WTC11 (cell line): Measurements from ENCODE around the gene IL16. TPM values are rescaled to one million over a fixed set of nuclear protein-coding genes. Genes with fewer than 3 reads are reported as not detected.

Experiments used
- ATAC-seq: fragments of 200-7000 bp; cut with Tn5 transposase; 2 replicates; pipeline ENCODE4 v1.10.0; 2021; ENCODE audit warnings: mild to moderate bottlenecking, moderate library complexity
- CTCF ChIA-PET: fragments of 300-600 bp; sonication (Branson Sonifier 250); formaldehyde crosslinking; loops from one replicate; lab custom pipeline; 2021; ENCODE audit warnings: antibody characterized with exemption; lab: Charles Lee
- POLR2A ChIA-PET: fragments of 350-600 bp; sonication (Branson Sonifier 250); formaldehyde crosslinking; loops from one replicate; lab custom pipeline; 2021; ENCODE audit warnings: antibody characterized with exemption; lab: Charles Lee
- DNase-seq: peaks from one replicate; pipeline ENCODE4 v3.0.0; 2021; ENCODE audit warnings: low spot score
- H3K27ac Mint-ChIP-seq: 2 replicates; pipeline ENCODE4 v1.8.0; 2021; ENCODE audit warnings: mixed read lengths
- H3K27me3 Mint-ChIP-seq: 2 replicates; pipeline ENCODE4 v1.8.0; 2021; ENCODE audit warnings: low read depth, mild to moderate bottlenecking, moderate library complexity, mixed read lengths
- H3K36me3 Mint-ChIP-seq: 2 replicates; pipeline ENCODE4 v1.8.0; 2021; ENCODE audit warnings: mixed read lengths
- H3K4me1 Mint-ChIP-seq: 2 replicates; pipeline ENCODE4 v1.8.0; 2022; ENCODE audit warnings: mixed read lengths
- H3K4me3 Mint-ChIP-seq: 2 replicates; pipeline ENCODE4 v1.8.0; 2021; ENCODE audit warnings: mild to moderate bottlenecking, moderate library complexity, mixed read lengths
- H3K9me3 Mint-ChIP-seq: 2 replicates; pipeline ENCODE4 v1.8.0; 2021; ENCODE audit warnings: mixed read lengths
- ARID4B ChIP-seq: sonication (generic); formaldehyde crosslinking; IDR thresholded peaks from 2 replicates; pipeline ENCODE4 v1.8.0; 2023; ENCODE audit warnings: missing genetic modification reagents, mild to moderate bottlenecking, borderline replicate concordance
- ETV6 ChIP-seq: sonication (generic); formaldehyde crosslinking; IDR thresholded peaks from 2 replicates; pipeline ENCODE4 v1.8.1; 2022; ENCODE audit warnings: mild to moderate bottlenecking, missing genetic modification reagents
- FOXK1 ChIP-seq: sonication (generic); formaldehyde crosslinking; IDR thresholded peaks from 2 replicates; pipeline ENCODE4 v1.8.0; 2022; ENCODE audit warnings: mild to moderate bottlenecking, moderate library complexity, missing genetic modification reagents
- MYBL2 ChIP-seq: sonication (generic); formaldehyde crosslinking; IDR thresholded peaks from 2 replicates; pipeline ENCODE4 v1.8.1; 2023; ENCODE audit warnings: mild to moderate bottlenecking, moderate library complexity, missing genetic modification reagents
- NR2C2 ChIP-seq: sonication (generic); formaldehyde crosslinking; IDR thresholded peaks from 2 replicates; pipeline ENCODE4 v1.8.0; 2022; ENCODE audit warnings: mild to moderate bottlenecking, missing genetic modification reagents
- SOX15 ChIP-seq: fragments of 250-450 bp; sonication (Bioruptor Pico); IDR thresholded peaks from 2 replicates; pipeline ENCODE4 v1.9.0; 2021; ENCODE audit warnings: mild to moderate bottlenecking
- TCF7 ChIP-seq: sonication (generic); formaldehyde crosslinking; IDR thresholded peaks from 2 replicates; pipeline ENCODE4 v1.8.0; 2022; ENCODE audit warnings: mild to moderate bottlenecking, low read depth, missing genetic modification reagents, moderate library complexity
- TEAD1 ChIP-seq: sonication (generic); formaldehyde crosslinking; IDR thresholded peaks from 2 replicates; pipeline ENCODE4 v1.8.0; 2022; ENCODE audit warnings: mild to moderate bottlenecking, missing genetic modification reagents
- ZBTB21 ChIP-seq: sonication (generic); formaldehyde crosslinking; IDR thresholded peaks from 2 replicates; pipeline ENCODE4 v1.8.1; 2023; ENCODE audit warnings: mild to moderate bottlenecking, missing genetic modification reagents, borderline replicate concordance
- ZBTB43 ChIP-seq: sonication (generic); formaldehyde crosslinking; IDR thresholded peaks from 2 replicates; pipeline ENCODE4 v1.8.1; 2023; ENCODE audit warnings: mild to moderate bottlenecking, missing genetic modification reagents
- ZNF138 ChIP-seq: sonication (generic); formaldehyde crosslinking; conservative IDR thresholded peaks from 2 replicates; pipeline ENCODE4 v1.8.1; 2022; ENCODE audit warnings: mild to moderate bottlenecking, moderate library complexity, missing genetic modification reagents
- ZNF232 ChIP-seq: sonication (generic); formaldehyde crosslinking; IDR thresholded peaks from 2 replicates; pipeline ENCODE4 v1.8.0; 2022; ENCODE audit warnings: mild to moderate bottlenecking, missing genetic modification reagents
- ZNF396 ChIP-seq: fragments of 250-450 bp; sonication (Bioruptor Pico); IDR thresholded peaks from 2 replicates; pipeline ENCODE4 v1.8.0; 2021; ENCODE audit warnings: mild to moderate bottlenecking, moderate library complexity, borderline replicate concordance
- ZNF416 ChIP-seq: fragments of 250-450 bp; sonication (Bioruptor Pico); IDR thresholded peaks from 2 replicates; pipeline ENCODE4 v1.9.0; 2021; ENCODE audit warnings: mild to moderate bottlenecking, inconsistent platforms
- ZNF532 ChIP-seq: fragments of 250-450 bp; sonication (Bioruptor Pico); IDR thresholded peaks from 2 replicates; pipeline ENCODE4 v1.9.0; 2021; ENCODE audit warnings: mild to moderate bottlenecking, borderline replicate concordance
- total RNA-seq: library from RNA; stranded (reverse); gene quantifications from 3 replicates; pipeline ENCODE4 v1.2.3, GENCODE V29; 2021
- TF ChIP-seq, protein P1 (sequence below): sonication (generic); formaldehyde crosslinking; conservative IDR thresholded peaks from 2 replicates; pipeline ENCODE4 v1.8.1; 2023; ENCODE audit warnings: mild to moderate bottlenecking, low read depth, missing genetic modification reagents, moderate library complexity
- TF ChIP-seq, protein P2 (sequence below): fragments of 250-450 bp; sonication (Bioruptor Pico); IDR thresholded peaks from 2 replicates; pipeline ENCODE4 v2.1.2; 2022; ENCODE audit warnings: mild to moderate bottlenecking, moderate library complexity

Gene IL16
- total RNA-seq, 1 experiment from 2014 or later: 0.61 TPM

- TF ChIP-seq ARID4B (CRISPR knock-in tag): no peak
Observed at GRCh38 chr15:81299630-81300273, 103.1 kb downstream of the IL16 start (continued).

DNA sequence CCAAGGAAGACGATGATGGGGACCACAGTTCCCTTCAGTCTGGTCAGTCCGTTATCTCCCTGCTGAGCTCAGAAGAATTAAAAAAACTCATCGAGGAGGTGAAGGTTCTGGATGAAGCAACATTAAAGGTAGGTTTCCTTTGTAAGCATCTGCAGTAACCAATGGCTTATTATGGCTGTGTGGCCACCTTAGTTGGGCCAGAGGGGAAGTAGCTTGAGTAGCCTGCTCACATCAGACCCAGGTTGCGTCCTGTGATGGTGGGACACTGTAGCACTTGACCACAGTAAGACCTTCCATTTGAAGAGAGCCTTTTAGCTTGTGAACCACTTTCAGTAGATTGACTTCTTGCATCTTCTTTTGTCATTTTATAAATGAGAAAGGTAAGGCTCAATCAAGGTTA is 104.7 kb downstream of the IL16 start:
- ChIA-PET CTCF (interaction anchor here (0.9 to 1.2 kb wide), 2 partner anchors 23 to 36 kb away, joined by 5 to 7 read pairs; partner anchors contain the start of gene STARD5), POLR2A (no interaction called here)
- H3K27me3 Mint-ChIP-seq: no peaks in the 10 kb centered on the region
- no peaks in the 10 kb centered on the region for H3K36me3 Mint-ChIP-seq
- H3K9me3 Mint-ChIP-seq: no peaks in the 10 kb centered on the region
- H3K4me1 Mint-ChIP-seq: peaks cover 39% of the 10 kb centered on the region
- H3K4me3 Mint-ChIP-seq: no peak overlapping the region
- ATAC-seq: no peak
- H3K27ac Mint-ChIP-seq: no peak overlapping the region
- no peak for DNase-seq
- TF ChIP-seq NR2C2 (no peak), ZBTB21 (CRISPR knock-in tag) (no peak), MYBL2 (CRISPR knock-in tag) (no peak), ZNF396 (no peak), TEAD1 (CRISPR knock-in tag) (no peak), ZNF138 (CRISPR knock-in tag) (no peak), ZNF532 (CRISPR knock-in tag) (no peak), FOXK1 (CRISPR knock-in tag) (no peak), ETV6 (CRISPR knock-in tag) (no peak), ZNF416 (CRISPR knock-in tag) (no peak), ARID4B (CRISPR knock-in tag) (no peak), SOX15 (CRISPR knock-in tag) (no peak), ZBTB43 (CRISPR knock-in tag) (no peak), ZNF232 (CRISPR knock-in tag) (no peak), TCF7 (CRISPR knock-in tag) (no peak)
- TF ChIP-seq, protein P1, sequence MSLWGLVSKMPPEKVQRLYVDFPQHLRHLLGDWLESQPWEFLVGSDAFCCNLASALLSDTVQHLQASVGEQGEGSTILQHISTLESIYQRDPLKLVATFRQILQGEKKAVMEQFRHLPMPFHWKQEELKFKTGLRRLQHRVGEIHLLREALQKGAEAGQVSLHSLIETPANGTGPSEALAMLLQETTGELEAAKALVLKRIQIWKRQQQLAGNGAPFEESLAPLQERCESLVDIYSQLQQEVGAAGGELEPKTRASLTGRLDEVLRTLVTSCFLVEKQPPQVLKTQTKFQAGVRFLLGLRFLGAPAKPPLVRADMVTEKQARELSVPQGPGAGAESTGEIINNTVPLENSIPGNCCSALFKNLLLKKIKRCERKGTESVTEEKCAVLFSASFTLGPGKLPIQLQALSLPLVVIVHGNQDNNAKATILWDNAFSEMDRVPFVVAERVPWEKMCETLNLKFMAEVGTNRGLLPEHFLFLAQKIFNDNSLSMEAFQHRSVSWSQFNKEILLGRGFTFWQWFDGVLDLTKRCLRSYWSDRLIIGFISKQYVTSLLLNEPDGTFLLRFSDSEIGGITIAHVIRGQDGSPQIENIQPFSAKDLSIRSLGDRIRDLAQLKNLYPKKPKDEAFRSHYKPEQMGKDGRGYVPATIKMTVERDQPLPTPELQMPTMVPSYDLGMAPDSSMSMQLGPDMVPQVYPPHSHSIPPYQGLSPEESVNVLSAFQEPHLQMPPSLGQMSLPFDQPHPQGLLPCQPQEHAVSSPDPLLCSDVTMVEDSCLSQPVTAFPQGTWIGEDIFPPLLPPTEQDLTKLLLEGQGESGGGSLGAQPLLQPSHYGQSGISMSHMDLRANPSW (CRISPR knock-in tag): no peak
- TF ChIP-seq, protein P2, sequence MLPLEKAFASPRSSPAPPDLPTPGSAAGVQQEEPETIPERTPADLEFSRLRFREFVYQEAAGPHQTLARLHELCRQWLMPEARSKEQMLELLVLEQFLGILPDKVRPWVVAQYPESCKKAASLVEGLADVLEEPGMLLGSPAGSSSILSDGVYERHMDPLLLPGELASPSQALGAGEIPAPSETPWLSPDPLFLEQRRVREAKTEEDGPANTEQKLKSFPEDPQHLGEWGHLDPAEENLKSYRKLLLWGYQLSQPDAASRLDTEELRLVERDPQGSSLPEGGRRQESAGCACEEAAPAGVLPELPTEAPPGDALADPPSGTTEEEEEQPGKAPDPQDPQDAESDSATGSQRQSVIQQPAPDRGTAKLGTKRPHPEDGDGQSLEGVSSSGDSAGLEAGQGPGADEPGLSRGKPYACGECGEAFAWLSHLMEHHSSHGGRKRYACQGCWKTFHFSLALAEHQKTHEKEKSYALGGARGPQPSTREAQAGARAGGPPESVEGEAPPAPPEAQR (CRISPR knock-in tag): no peak
